Ovary (tissue), 9 donors: ENCODE measurements around the gene GRIN2A. TPM values are rescaled to one million over a fixed set of nuclear protein-coding genes. Genes with fewer than 3 reads are reported as not detected.

Experiments
- DNase-seq, 5 donors: peaks; one replicate each; pipeline ENCODE4 v3.0.0-alpha.2; 2019 to 2020
- H3K27ac ChIP-seq, 2 donors: fragments of 200-600 bp; one replicate each; pipeline versions ENCODE4 v1.5.1 to v1.8.0; 2019 to 2022
- H3K27me3 ChIP-seq: fragments of 200-600 bp; one replicate; pipeline ENCODE4 v1.8.0; 2022
- H3K36me3 ChIP-seq: fragments of 200-600 bp; sonication (generic); one replicate; pipeline ENCODE4 v1.5.1; 2019
- H3K4me1 ChIP-seq: one replicate; pipeline ENCODE4 v1.8.1; 2013; ENCODE audit warnings: mild to moderate bottlenecking, moderate library complexity; ENCODE audit not compliant: insufficient read depth
- H3K4me3 ChIP-seq: fragments of 200-600 bp; sonication (generic); one replicate; pipeline ENCODE4 v1.5.1; 2017
- H3K9me3 ChIP-seq, 2 donors: fragments of 200-600 bp in 1 of 2; sonication (generic) in 1 of 2; one replicate each; pipeline versions ENCODE4 v1.5.1 to v1.8.1; 2013 to 2019; ENCODE audit warnings: mild to moderate bottlenecking in 1 of 2, moderate library complexity in 1 of 2
- CTCF ChIP-seq, 3 donors: fragments of 450-650 bp in 2 of 3; fragments of 200-600 bp in 1 of 3; IDR thresholded peaks; one replicate each; pipeline versions ENCODE4 v1.5.1 to v1.8.0; 2016 to 2022; ENCODE audit warnings: antibody characterized with exemption in 3 of 3, mild to moderate bottlenecking in 1 of 3
- EP300 ChIP-seq: sonication (generic); formaldehyde crosslinking; IDR thresholded peaks from one replicate; pipeline ENCODE4 v1.6.1; 2017; ENCODE audit warnings: antibody characterized with exemption
- POLR2A ChIP-seq: fragments of 450-650 bp; IDR thresholded peaks from one replicate; pipeline ENCODE4 v1.6.1; 2017; ENCODE audit warnings: antibody characterized with exemption, mild to moderate bottlenecking, moderate library complexity
- WGBS, 3 donors: extraction: QIAGEN DNeasy Blood & Tissue Kit in 1 of 3; methylation state at CpG; one replicate each; pipeline versions ENCODE4 v1.1.5 to v1.1.7; 2013 to 2017; 5-methylcytosine and 5-hydroxymethylcytosine counted together
- intact Hi-C, 4 donors: fragments of 100-400 bp; cut with DNase I; formaldehyde crosslinking; loops; one replicate each; pipeline versions ENCODE4 v1.11.0 to v1.15.1; 2022 to 2023
- polyA plus RNA-seq, 2 donors: library from polyadenylated mRNA; stranded (reverse); fragments of 200-250 nt in 1 of 2; fragments of 350-450 nt in 1 of 2; fragmentation: Illumina TruSeq in 1 of 2; extraction: RNeasy Lipid Tissue Mini Kit (QIAGEN cat#74804) in 1 of 2; gene quantifications; one replicate each; pipeline ENCODE4 v1.2.3, GENCODE V29; 2013 to 2014
- total RNA-seq, 7 donors: library from RNA; depleted of rRNA in 2 of 7; stranded (reverse); fragments of >200 nt in 2 of 7; fragmentation: NEBNext Ultra II Directional in 3 of 7; extraction: Animal tissue kit (Norgen Biotek cat#: 25700) in 3 of 7; gene quantifications; one replicate each; pipeline versions ENCODE4 v1.1.0 to v1.2.4, GENCODE V29; 2016 to 2023
- donor health status: DM: no; HTN: no; CAD: no; lungs with moderate emphysema.
- donor health status: DM: no; HTN: no; CAD: no.
- donor health status: Bipolar disorder and iron deficiency.
- donor health status: DM: yes; HTN: yes; CAD: no.
- donor health status: DM: no; HTN: no; CAD: no.
- donor health status: DM: yes; HTN: yes; CAD: no.

The GRIN2A gene
- total and polyA plus RNA-seq, 9 donors, result 0.08 to 5.4 (median 0.57) TPM; not detected in 1

GRCh38 chr16:9780831-9781230, 401.4 kb downstream of the GRIN2A start:
- Histone ChIP-seq H3K27me3 (no peaks in the 10 kb centered on the region), H3K27ac (no peak overlapping the region), H3K4me1 (no peaks in the 10 kb centered on the region), H3K36me3 (no peaks in the 10 kb centered on the region), H3K9me3 (no peaks in the 10 kb centered on the region), H3K4me3 (no peak overlapping the region)
- no peak for DNase-seq
- intact Hi-C loops, result no loop called here
- TF ChIP-seq CTCF (IDR thresholded peaks at IDR 0.05), result no peak
- TF ChIP-seq EP300, result no peak
- no peak for TF ChIP-seq POLR2A
- 8 to 19% (median 14%) methylated on average over 4 of the region's 4 CpGs for WGBS, 3 donors

GRCh38 chr16:9778849-9779248, 403.4 kb downstream of the GRIN2A start:
- no peaks in the 10 kb centered on the region for H3K4me1 ChIP-seq
- H3K27me3 ChIP-seq, result no peaks in the 10 kb centered on the region
- TF ChIP-seq POLR2A, result no peak
- TF ChIP-seq CTCF (IDR thresholded peaks at IDR 0.05), result no peak
- no peak for TF ChIP-seq EP300
- no peaks in the 10 kb centered on the region for H3K36me3 ChIP-seq
- DNase-seq, result no peak
- intact Hi-C loops, result no loop called here
- no peaks in the 10 kb centered on the region for H3K9me3 ChIP-seq
- 59 to 73% (median 61%) methylated on average over 5 of the region's 5 CpGs for WGBS, 3 donors
- no peak overlapping the region for H3K4me3 ChIP-seq
- H3K27ac ChIP-seq, result no peak overlapping the region

GRCh38 chr16:9775998-9776397, 406.2 kb downstream of the GRIN2A start:
- intact Hi-C loops, result no loop called here
- WGBS, 3 donors, result 79 to 90% (median 82%) methylated on average over 5 of the region's 5 CpGs

GRCh38 chr16:9773289-9773688, 408.9 kb downstream of the GRIN2A start:
- H3K27me3 ChIP-seq, result no peaks in the 10 kb centered on the region
- H3K9me3 ChIP-seq, result no peaks in the 10 kb centered on the region
- no peaks in the 10 kb centered on the region for H3K4me1 ChIP-seq
- no peaks in the 10 kb centered on the region for H3K36me3 ChIP-seq
- 44 to 57% (median 53%) methylated on average over 4 of the region's 4 CpGs for WGBS, 3 donors
- H3K4me3 ChIP-seq, result no peak overlapping the region
- H3K27ac ChIP-seq, result no peak overlapping the region
- no peak for DNase-seq
- TF ChIP-seq EP300 (no peak), POLR2A (no peak), CTCF (IDR thresholded peaks at IDR 0.05) (no peak)
- intact Hi-C loops, result no loop called here

More at GRCh38 chr16:9775998-9776397, 406.2 kb downstream of the GRIN2A start:
- Histone ChIP-seq H3K27me3 (no peaks in the 10 kb centered on the region), H3K4me3 (no peak overlapping the region), H3K36me3 (no peaks in the 10 kb centered on the region), H3K4me1 (no peaks in the 10 kb centered on the region), H3K9me3 (no peaks in the 10 kb centered on the region), H3K27ac (no peak overlapping the region)
- TF ChIP-seq EP300 (no peak), CTCF (IDR thresholded peaks at IDR 0.05) (no peak), POLR2A (no peak)
- DNase-seq, result no peak
